AG04450 (cell line): Measurements from ENCODE around the gene KCNIP2. TPM values are rescaled to one million over a fixed set of nuclear protein-coding genes. Genes with fewer than 3 reads are reported as not detected.

Experiments
- CTCF ChIA-PET: fragments of 300-600, 350-600 bp; formaldehyde crosslinking; extraction: SDS; loops from one replicate; lab custom pipeline; 2022; ENCODE audit warnings: antibody characterized with exemption, inconsistent platforms; lab: Charles Lee
- POLR2A ChIA-PET: fragments of 350-600 bp; formaldehyde crosslinking; extraction: SDS; loops from one replicate; lab custom pipeline; 2021; ENCODE audit warnings: antibody characterized with exemption, inconsistent platforms; lab: Yijun Ruan, JAX
- DNase-seq: peaks from one replicate; pipeline ENCODE4 v3.0.0-alpha.2; 2011; ENCODE audit warnings: low read depth, low spot score
- H3K27ac ChIP-seq: one replicate; pipeline ENCODE4 v1.5.1; 2012; ENCODE audit warnings: low read depth, low read length, control low read depth
- H3K27me3 ChIP-seq: one replicate; pipeline ENCODE4 v1.6.0; 2012; ENCODE audit warnings: low read length; ENCODE audit not compliant: control insufficient read depth, insufficient read depth
- H3K4me3 ChIP-seq: 2 replicates; pipeline ENCODE4 v1.5.1; 2011; ENCODE audit warnings: mild to moderate bottlenecking, low read depth, low read length, control low read depth
- H3K9me3 ChIP-seq: 2 replicates; pipeline ENCODE4 v1.5.1; 2012; ENCODE audit warnings: low read length; ENCODE audit not compliant: control insufficient read depth, insufficient read depth
- CTCF ChIP-seq: IDR thresholded peaks from 2 replicates; pipeline ENCODE4 v1.5.1; 2011; ENCODE audit warnings: low read depth, low read length, control low read depth, inconsistent platforms
- polyA plus RNA-seq: library from polyadenylated mRNA; depleted of rRNA; stranded (reverse); fragments of >200 nt; gene quantifications from 2 replicates; pipeline ENCODE4 v1.2.3, GENCODE V29; 2011

KCNIP2 gene
- polyA plus RNA-seq, 1 experiment = 0.40 TPM

DNA sequence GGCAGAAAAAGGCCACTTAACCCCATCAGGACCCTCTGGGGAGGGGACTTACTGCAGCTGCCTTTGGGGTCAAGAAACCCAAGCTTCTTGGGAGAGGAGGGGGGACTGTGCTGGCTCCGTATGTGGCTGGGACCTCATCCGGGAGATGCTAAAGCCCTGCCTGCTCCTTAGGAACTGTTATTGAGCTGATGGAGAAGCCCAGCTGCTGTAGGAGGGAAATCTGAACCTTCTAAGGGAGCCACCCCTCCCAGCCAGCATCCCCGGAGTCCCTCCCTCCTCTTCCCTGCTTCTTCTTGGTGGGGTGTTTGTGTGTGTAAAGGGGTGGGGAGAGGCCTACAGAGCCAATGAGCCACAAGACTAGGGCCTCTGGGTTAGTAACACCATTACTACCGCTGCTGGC is 8.2 kb downstream of the KCNIP2 start:
- CTCF ChIA-PET = interaction anchor here (0.6 to 4.3 kb wide), 21 partner anchors 8 to 238 kb away, joined by 3 to 91 read pairs (median 4); partner anchors contain the start of gene OGA

DNA sequence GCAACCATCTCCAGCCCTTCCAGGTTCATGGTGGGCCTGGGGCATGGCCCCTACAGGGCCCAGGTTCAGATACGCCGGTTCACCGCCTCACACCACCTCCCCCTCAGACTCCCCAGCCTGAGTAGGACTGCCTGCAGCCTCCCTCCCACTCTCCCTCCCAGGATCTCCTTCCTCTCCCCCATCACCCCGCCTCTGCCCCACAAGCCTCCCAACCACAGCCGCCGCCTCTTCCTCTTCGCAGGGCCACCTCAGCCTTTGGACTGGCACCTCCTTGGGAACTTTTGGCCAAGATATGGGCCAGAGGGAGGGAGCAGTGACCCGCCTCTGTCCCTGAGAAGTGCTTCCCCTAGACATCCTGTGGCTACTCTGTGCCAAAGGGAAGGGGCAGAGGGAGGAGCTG is 9.3 kb downstream of the KCNIP2 start:
- no peak for DNase-seq
- Histone ChIP-seq H3K27me3 (no peaks in the 10 kb centered on the region), H3K9me3 (no peaks in the 10 kb centered on the region; the same call in 1 of the 2 replicates), H3K4me3 (no peak overlapping the region), H3K27ac (no peak overlapping the region)
- CTCF ChIA-PET = interaction anchor here (0.6 to 4.3 kb wide), 4 partner anchors 57 to 239 kb away, joined by 4 to 91 read pairs (median 13); no protein-coding TSS in a partner anchor
- TF ChIP-seq CTCF = no peak
- POLR2A ChIA-PET = no interaction called here

More for the DNA sequence above, 8.2 kb downstream of the KCNIP2 start:
- no peak overlapping the region for H3K4me3 ChIP-seq
- no peaks in the 10 kb centered on the region for H3K27me3 ChIP-seq
- POLR2A ChIA-PET = interaction anchor here (0.6 to 1.1 kb wide), 3 partner anchors 21 to 175 kb away, joined by 3 read pairs; no protein-coding TSS in a partner anchor
- H3K27ac ChIP-seq = no peak overlapping the region
- no peak for TF ChIP-seq CTCF
- H3K9me3 ChIP-seq = no peaks in the 10 kb centered on the region; the same call in 1 of the 2 replicates
- no peak for DNase-seq

- ChIA-PET POLR2A (no interaction called here), CTCF (no interaction called here)
- H3K4me3 ChIP-seq = no peak overlapping the region
- H3K27ac ChIP-seq = no peak overlapping the region
- TF ChIP-seq CTCF = no peak
- no peak for DNase-seq
- no peaks in the 10 kb centered on the region; the same call in 1 of the 2 replicates for H3K9me3 ChIP-seq
- no peaks in the 10 kb centered on the region for H3K27me3 ChIP-seq
Observed at GRCh38 chr10:101833466-101833865, 10.1 kb downstream of the KCNIP2 start.

DNA sequence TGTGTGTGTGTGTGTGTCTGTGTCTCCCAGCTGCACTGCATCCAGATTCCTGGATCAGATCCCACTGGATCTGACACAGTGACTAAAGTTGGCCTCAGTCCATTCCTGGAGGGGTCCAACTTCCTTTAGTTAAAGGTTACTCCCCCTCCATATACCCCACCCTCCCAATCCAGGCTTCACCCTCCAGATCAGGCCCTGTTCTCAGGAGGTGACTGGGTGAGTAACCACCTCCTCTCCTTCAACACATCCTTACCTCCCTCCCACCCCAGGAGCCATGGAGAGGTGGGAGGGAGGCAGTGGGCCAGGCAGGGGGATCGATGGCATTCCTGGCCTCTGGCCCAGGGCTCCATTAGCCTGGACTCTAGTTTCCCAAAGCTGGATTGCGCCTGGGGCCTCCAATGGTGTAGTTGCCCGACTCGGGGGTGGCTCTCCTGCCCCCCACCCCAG is 11.3 kb downstream of the KCNIP2 start:
- Histone ChIP-seq H3K27ac (no peak overlapping the region), H3K9me3 (no peaks in the 10 kb centered on the region; the same call in 1 of the 2 replicates), H3K4me3 (no peak overlapping the region), H3K27me3 (no peaks in the 10 kb centered on the region)
- TF ChIP-seq CTCF = no peak
- DNase-seq = no peak
- POLR2A ChIA-PET = no interaction called here
- CTCF ChIA-PET = interaction anchor here (0.7 kb wide), 1 partner anchor 9 kb away, joined by 8 read pairs; no protein-coding TSS in a partner anchor

GRCh38 chr10:101831169-101831811 is 12.3 kb downstream of the KCNIP2 start:
- ChIA-PET CTCF (no interaction called here), POLR2A (interaction anchor here (1.0 kb wide), 1 partner anchor 13 kb away, joined by 3 read pairs; the partner anchor contains the start of gene OGA)
- H3K27me3 ChIP-seq = no peaks in the 10 kb centered on the region
- no peaks in the 10 kb centered on the region; the same call in 1 of the 2 replicates for H3K9me3 ChIP-seq
- TF ChIP-seq CTCF = no peak
- no peak for DNase-seq
- peak overlapping the region; percentile 55 for H3K4me3 ChIP-seq
- peak overlapping the region; percentile 57 for H3K27ac ChIP-seq
